ENCODE data around the gene NDUFB5.
"Not testable (repeated sequence)": the region's sequence is repeated elsewhere in the genome, so short reads cannot be mapped to it uniquely, and the experiment has no call there.

GRCh38 chr3:179643837-179644236 is 39.2 kb downstream of the NDUFB5 start:
- TF ChIP-seq CTCF (conservative IDR thresholded peaks at IDR 0.05; ENCODE audit: low read depth, low read length); EZH2 (IDR thresholded peaks at IDR 0.05; ENCODE audit: borderline replicate concordance, low read depth, low read length, poor library complexity, severe bottlenecking): not testable (repeated sequence)
